GM12801 (cell line): ENCODE data around the gene SLC40A1.

Source experiments
- CTCF ChIP-seq: IDR thresholded peaks from one replicate; pipeline ENCODE4 v1.5.1; 2011; ENCODE audit warnings: control low read depth; ENCODE audit not compliant: insufficient read length; ENCODE audit errors: extremely low read depth

Gene SLC40A1

GRCh38 chr2:189530965-189531637 lies 49.5 kb downstream of the SLC40A1 start:
- no peak for TF ChIP-seq CTCF

GRCh38 chr2:189528617-189529016 lies 52.0 kb downstream of the SLC40A1 start:
- no peak for TF ChIP-seq CTCF

GRCh38 chr2:189527812-189528592 lies 52.6 kb downstream of the SLC40A1 start:
- TF ChIP-seq CTCF, result no peak

GRCh38 chr2:189527041-189527750 lies 53.4 kb downstream of the SLC40A1 start:
- TF ChIP-seq CTCF, result no peak

- no peak for TF ChIP-seq CTCF
Measured at GRCh38 chr2:189526241-189526640, 54.3 kb downstream of the SLC40A1 start.

- TF ChIP-seq CTCF, result no peak
Measured at GRCh38 chr2:189524746-189525145, 55.8 kb downstream of the SLC40A1 start.

- no peak for TF ChIP-seq CTCF
Measured at GRCh38 chr2:189522435-189523151, 58.0 kb downstream of the SLC40A1 start.
